ENCODE measurements around the gene BIN2.

DNA sequence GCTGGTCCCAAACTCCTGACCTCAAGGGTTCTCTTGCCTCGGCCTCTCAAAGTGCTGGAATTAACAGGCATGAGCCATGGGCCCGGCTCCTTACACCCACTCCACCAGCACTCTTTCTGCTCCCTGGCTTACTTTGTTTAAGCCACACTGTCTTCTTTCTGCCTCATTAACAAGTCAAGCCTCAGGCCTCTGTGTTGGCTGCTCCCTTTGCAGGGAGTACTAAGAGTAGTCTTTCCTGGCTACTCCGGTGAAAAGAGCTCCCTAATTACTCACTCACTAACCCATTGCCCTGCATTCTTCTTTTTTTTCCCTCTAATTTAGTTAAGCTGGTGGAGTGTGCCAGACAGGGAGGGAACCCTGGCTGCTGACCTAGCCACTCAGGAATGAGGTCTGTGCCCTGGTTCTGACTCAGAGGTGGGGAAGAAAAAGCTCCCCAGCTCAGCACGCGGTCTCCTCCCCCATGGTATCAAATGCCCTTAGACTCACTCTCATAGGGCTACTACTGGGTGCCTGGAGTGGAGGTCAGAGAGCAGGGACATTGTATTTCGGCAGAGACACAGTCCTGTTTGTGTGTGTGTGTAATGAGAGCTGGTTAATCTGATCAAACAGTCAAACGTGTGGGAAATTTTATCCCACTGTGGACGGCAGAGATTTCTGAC is 47.5 kb upstream of the BIN2 start:
- TF ChIP-seq SP1 (IDR thresholded peaks at IDR 0.05), result no peak
- TF ChIP-seq BHLHE40 (IDR thresholded peaks at IDR 0.05; ENCODE audit: borderline replicate concordance), result no peak
- no peak for TF ChIP-seq LEF1 (IDR thresholded peaks at IDR 0.05; ENCODE audit: borderline replicate concordance)
- TF ChIP-seq, protein P1, sequence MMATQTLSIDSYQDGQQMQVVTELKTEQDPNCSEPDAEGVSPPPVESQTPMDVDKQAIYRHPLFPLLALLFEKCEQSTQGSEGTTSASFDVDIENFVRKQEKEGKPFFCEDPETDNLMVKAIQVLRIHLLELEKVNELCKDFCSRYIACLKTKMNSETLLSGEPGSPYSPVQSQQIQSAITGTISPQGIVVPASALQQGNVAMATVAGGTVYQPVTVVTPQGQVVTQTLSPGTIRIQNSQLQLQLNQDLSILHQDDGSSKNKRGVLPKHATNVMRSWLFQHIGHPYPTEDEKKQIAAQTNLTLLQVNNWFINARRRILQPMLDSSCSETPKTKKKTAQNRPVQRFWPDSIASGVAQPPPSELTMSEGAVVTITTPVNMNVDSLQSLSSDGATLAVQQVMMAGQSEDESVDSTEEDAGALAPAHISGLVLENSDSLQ (IDR thresholded peaks at IDR 0.05), result no peak
- no peak for TF ChIP-seq ARNT (IDR thresholded peaks at IDR 0.05)
- no peak for TF ChIP-seq FOXM1 (IDR thresholded peaks at IDR 0.05; ENCODE audit: borderline replicate concordance)
- TF ChIP-seq ELF4 (IDR thresholded peaks at IDR 0.05), result no peak
- TF ChIP-seq FOXA1 (IDR thresholded peaks at IDR 0.05), result no peak
- TF ChIP-seq HDGF (IDR thresholded peaks at IDR 0.05; ENCODE audit: borderline replicate concordance), result no peak
- no peak for TF ChIP-seq ZNF384 (IDR thresholded peaks at IDR 0.05)
- TF ChIP-seq CTBP1 (IDR thresholded peaks at IDR 0.05; ENCODE audit: borderline replicate concordance), result no peak
- TF ChIP-seq NFRKB (IDR thresholded peaks at IDR 0.05), result no peak
- no peak for TF ChIP-seq FOXK2 (IDR thresholded peaks at IDR 0.05)
